ENCODE measurements around the gene DDX56. TPM values are rescaled to one million over a fixed set of nuclear protein-coding genes. Genes with fewer than 3 reads are reported as not detected.

Gene DDX56
- total and polyA plus RNA-seq, 2 of the 4 experiments (the other 2 are of a cell fraction): 59.4 to 67.7 TPM

DNA sequence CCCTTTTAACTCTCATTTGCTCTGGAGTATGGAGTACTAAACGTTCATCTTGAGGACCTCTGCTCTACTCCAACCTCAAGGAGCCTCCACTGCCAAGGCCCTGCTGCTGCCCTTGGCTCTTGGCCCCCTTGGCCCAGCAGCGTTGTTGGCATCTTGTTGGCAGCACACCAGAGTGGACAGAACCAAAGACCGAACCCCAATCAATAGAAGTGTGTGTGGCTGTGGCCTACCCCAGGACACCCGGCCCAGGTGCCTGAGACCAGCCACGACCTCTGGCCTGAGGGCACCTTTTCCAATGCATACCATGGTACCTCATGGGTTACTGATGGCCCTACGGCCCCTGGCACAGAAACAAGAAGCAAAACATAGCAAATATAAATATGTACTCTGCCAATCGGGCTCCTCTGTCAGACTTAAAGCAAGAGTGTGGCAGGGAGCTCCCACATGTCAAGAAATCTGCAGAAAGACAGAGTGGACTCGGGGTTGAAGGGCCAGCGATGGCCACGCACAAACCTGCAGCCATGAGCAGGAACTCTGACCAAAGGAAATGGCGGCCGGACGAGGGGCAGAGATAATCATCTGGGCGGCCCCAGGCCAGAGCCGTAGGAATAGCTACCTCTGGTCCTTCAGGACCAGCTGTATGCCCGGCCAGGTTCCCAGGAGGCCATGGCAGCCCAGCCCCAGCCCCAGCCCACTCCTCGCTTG is 35.5 kb downstream of the DDX56 start:
- no peak overlapping the region for H3K14ac ChIP-seq (replicated peaks; ENCODE audit: low read depth, low read length)
- no peak overlapping the region for H4K8ac ChIP-seq (ENCODE audit: low read depth in 2 of 2, low read length in 2 of 2)
- no peak overlapping the region for H3K18ac ChIP-seq (ENCODE audit: low read depth, low read length)
- ATAC-seq (ENCODE audit: low read depth) (no peak), DNase-seq (no peak)
- no peak overlapping the region for H3K4ac ChIP-seq (ENCODE audit: low read depth, low read length)
- H3K9me3 ChIP-seq (ENCODE audit: control insufficient read depth, insufficient read depth, low read length): no peaks in the 10 kb centered on the region
- H3K36me3 ChIP-seq (ENCODE audit: control insufficient read depth, insufficient read depth, low read length): no peaks in the 10 kb centered on the region
- no peak overlapping the region for H2BK120ac ChIP-seq (ENCODE audit: low read depth, low read length)
- no peak overlapping the region for H3K4me3 ChIP-seq (ENCODE audit: insufficient read depth, low read depth, low read length)
- no peaks in the 10 kb centered on the region for H3K27me3 ChIP-seq (ENCODE audit: control insufficient read depth, insufficient read depth, low read length)
- POLR2A ChIA-PET (ENCODE audit: unreplicated experiment): no interaction called here
- H2BK20ac ChIP-seq (ENCODE audit: low read depth, low read length): no peak overlapping the region
- H3K56ac ChIP-seq (ENCODE audit: extremely low read depth, insufficient read depth, low read length): no peak overlapping the region
- H4K91ac ChIP-seq (ENCODE audit: insufficient read depth, low read depth, low read length): no peak overlapping the region
- H3K9ac ChIP-seq (ENCODE audit: low read depth, low read length): no peak overlapping the region
- H2AK9ac ChIP-seq (replicated peaks; ENCODE audit: low read depth, low read length, poor library complexity): no peak overlapping the region
- H3K4me1 ChIP-seq (ENCODE audit: control insufficient read depth, insufficient read depth, low read length): peaks cover 22% of the 10 kb centered on the region
- H2AK5ac ChIP-seq (ENCODE audit: low read depth, low read length): no peak overlapping the region
- no peak overlapping the region for H3K27ac ChIP-seq (ENCODE audit: insufficient read depth, low read length)
- no peak overlapping the region for H2BK5ac ChIP-seq (ENCODE audit: low read depth, low read length, poor library complexity, severe bottlenecking)
- no peak for TF ChIP-seq CEBPB (IDR thresholded peaks at IDR 0.05; ENCODE audit: low read depth, low read length)
- TF ChIP-seq, protein P1, sequence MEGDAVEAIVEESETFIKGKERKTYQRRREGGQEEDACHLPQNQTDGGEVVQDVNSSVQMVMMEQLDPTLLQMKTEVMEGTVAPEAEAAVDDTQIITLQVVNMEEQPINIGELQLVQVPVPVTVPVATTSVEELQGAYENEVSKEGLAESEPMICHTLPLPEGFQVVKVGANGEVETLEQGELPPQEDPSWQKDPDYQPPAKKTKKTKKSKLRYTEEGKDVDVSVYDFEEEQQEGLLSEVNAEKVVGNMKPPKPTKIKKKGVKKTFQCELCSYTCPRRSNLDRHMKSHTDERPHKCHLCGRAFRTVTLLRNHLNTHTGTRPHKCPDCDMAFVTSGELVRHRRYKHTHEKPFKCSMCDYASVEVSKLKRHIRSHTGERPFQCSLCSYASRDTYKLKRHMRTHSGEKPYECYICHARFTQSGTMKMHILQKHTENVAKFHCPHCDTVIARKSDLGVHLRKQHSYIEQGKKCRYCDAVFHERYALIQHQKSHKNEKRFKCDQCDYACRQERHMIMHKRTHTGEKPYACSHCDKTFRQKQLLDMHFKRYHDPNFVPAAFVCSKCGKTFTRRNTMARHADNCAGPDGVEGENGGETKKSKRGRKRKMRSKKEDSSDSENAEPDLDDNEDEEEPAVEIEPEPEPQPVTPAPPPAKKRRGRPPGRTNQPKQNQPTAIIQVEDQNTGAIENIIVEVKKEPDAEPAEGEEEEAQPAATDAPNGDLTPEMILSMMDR (conservative IDR thresholded peaks at IDR 0.05; ENCODE audit: low read depth, low read length): no peak
- no peak for TF ChIP-seq MAFK (IDR thresholded peaks at IDR 0.05; ENCODE audit: low read depth, low read length)
- TF ChIP-seq, protein P2, sequence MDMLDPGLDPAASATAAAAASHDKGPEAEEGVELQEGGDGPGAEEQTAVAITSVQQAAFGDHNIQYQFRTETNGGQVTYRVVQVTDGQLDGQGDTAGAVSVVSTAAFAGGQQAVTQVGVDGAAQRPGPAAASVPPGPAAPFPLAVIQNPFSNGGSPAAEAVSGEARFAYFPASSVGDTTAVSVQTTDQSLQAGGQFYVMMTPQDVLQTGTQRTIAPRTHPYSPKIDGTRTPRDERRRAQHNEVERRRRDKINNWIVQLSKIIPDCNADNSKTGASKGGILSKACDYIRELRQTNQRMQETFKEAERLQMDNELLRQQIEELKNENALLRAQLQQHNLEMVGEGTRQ (IDR thresholded peaks at IDR 0.05; ENCODE audit: low read depth, low read length): no peak
- no peak for TF ChIP-seq RCOR1 (IDR thresholded peaks at IDR 0.05; ENCODE audit: insufficient replicate concordance, low read length)
- TF ChIP-seq RAD21 (IDR thresholded peaks at IDR 0.05; ENCODE audit: low read length): no peak
- TF ChIP-seq NFE2L2 (IDR thresholded peaks at IDR 0.05; ENCODE audit: low read depth, low read length): no peak
- TF ChIP-seq CHD1 (IDR thresholded peaks at IDR 0.05; ENCODE audit: low read depth, low read length): no peak
- TF ChIP-seq, protein P3, sequence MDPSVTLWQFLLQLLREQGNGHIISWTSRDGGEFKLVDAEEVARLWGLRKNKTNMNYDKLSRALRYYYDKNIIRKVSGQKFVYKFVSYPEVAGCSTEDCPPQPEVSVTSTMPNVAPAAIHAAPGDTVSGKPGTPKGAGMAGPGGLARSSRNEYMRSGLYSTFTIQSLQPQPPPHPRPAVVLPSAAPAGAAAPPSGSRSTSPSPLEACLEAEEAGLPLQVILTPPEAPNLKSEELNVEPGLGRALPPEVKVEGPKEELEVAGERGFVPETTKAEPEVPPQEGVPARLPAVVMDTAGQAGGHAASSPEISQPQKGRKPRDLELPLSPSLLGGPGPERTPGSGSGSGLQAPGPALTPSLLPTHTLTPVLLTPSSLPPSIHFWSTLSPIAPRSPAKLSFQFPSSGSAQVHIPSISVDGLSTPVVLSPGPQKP (IDR thresholded peaks at IDR 0.05; ENCODE audit: borderline replicate concordance, low read depth, low read length): no peak
- TF ChIP-seq POLR2A (IDR thresholded peaks at IDR 0.05; ENCODE audit: low read depth, low read length): no peak
- no peak for TF ChIP-seq MXI1 (IDR thresholded peaks at IDR 0.05; ENCODE audit: borderline replicate concordance, low read depth, low read length)
- no peak for TF ChIP-seq BHLHE40 (IDR thresholded peaks at IDR 0.05; ENCODE audit: low read depth, low read length)
- TF ChIP-seq RFX5 (IDR thresholded peaks at IDR 0.05; ENCODE audit: low read depth, low read length): no peak
- no peak for TF ChIP-seq SMC3 (IDR thresholded peaks at IDR 0.05; ENCODE audit: low read depth, low read length)
- no peak for TF ChIP-seq FOS (IDR thresholded peaks at IDR 0.05; ENCODE audit: low read depth, low read length)
- no peak for TF ChIP-seq MAZ (IDR thresholded peaks at IDR 0.05; ENCODE audit: borderline replicate concordance, low read depth, low read length)
- BruUV-seq (replicated peaks): no TSS peak
- no peak overlapping the region for H3K4me2 ChIP-seq (ENCODE audit: low read depth, low read length)
- H3K79me1 ChIP-seq (ENCODE audit: low read depth in 1 of 2, low read length in 2 of 2): no peaks in the 10 kb centered on the region
- no peak overlapping the region for H3K23ac ChIP-seq (ENCODE audit: low read depth, low read length)
- CTCF ChIA-PET: interaction anchor here (0.7 kb wide), 1 partner anchor 9 kb away, joined by 3 read pairs; no protein-coding TSS in a partner anchor
- in situ Hi-C loops (cut with MboI; ENCODE audit: low sequenced_read_pairs): no loop called here
- no peak overlapping the region for H2AFZ ChIP-seq (replicated peaks; ENCODE audit: low read length, poor library complexity)
- H4K20me1 ChIP-seq (ENCODE audit: insufficient read depth, low read length): no peaks in the 10 kb centered on the region
- WGBS, 2 experiments (ENCODE audit: extremely low coverage in 2 of 2, insufficient read length in 1 of 2): 81% methylated on average over 11 of the region's 17 CpGs; no CpG with 5 or more reads in 1 of the 2 experiments
- intact Hi-C loops (cut with micrococcal nuclease): no loop called here
- dilution Hi-C loops (cut with HindIII; ENCODE audit: low sequenced_read_pairs, unreplicated experiment): no loop called here
- no peak overlapping the region for H4K5ac ChIP-seq (ENCODE audit: low read depth, low read length)
- H2BK15ac ChIP-seq (ENCODE audit: low read depth, low read length): no peak overlapping the region
- peaks cover 24% of the 10 kb centered on the region for H3K9me1 ChIP-seq (ENCODE audit: insufficient read depth, low read length)
